AG09319 (cell line): Measurements from ENCODE around the gene NXPH4.

Source experiments
- DNase-seq: peaks from one replicate; pipeline ENCODE4 v3.0.0-alpha.2; 2010; ENCODE audit warnings: low read depth; ENCODE audit errors: extremely low read depth
- TF ChIP-seq, protein P1 (sequence below): IDR thresholded peaks from 2 replicates; pipeline ENCODE4 v1.5.1; 2011; ENCODE audit warnings: low read depth, mild to moderate bottlenecking, inconsistent platforms, low read length, moderate library complexity

The NXPH4 gene

DNA sequence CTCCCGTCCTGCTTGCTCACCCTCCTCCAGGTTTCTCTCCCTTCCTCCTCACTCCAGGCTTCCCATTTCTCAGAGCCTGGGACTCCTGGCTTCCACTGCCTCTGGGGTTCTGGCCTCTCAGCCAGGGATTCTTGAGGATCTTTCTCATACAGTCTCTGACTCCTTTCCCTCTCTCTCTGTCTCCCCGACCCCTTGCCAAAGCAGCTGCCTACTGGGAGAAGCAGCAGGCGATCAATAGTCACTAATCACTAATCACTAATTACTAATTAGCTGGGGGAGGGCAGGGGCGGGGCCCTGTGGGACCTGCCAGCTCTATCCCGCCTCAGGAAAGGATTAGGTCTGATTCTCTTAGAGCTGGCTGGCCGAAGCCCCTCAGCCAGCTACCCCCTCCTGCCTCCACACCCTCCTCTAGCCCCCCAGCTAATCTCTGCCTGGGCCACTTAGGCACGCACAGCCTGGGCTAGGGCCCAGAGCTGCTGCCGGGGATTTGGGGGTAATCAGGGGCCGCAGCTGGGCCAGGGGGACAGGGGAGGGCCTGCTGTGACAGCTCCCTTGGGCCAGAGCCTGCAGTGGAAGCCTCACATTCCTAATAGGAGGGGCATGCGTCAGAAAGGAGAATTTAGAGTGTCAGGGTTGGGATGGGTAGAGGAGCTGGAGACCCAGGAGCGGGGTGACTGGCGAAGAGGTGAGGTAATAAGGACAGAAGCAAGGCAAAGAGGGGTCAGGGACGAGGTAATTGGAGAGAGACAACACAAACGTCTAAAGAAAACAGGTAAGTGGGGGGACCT lies 2.8 kb downstream of the NXPH4 start:
- TF ChIP-seq, protein P1, sequence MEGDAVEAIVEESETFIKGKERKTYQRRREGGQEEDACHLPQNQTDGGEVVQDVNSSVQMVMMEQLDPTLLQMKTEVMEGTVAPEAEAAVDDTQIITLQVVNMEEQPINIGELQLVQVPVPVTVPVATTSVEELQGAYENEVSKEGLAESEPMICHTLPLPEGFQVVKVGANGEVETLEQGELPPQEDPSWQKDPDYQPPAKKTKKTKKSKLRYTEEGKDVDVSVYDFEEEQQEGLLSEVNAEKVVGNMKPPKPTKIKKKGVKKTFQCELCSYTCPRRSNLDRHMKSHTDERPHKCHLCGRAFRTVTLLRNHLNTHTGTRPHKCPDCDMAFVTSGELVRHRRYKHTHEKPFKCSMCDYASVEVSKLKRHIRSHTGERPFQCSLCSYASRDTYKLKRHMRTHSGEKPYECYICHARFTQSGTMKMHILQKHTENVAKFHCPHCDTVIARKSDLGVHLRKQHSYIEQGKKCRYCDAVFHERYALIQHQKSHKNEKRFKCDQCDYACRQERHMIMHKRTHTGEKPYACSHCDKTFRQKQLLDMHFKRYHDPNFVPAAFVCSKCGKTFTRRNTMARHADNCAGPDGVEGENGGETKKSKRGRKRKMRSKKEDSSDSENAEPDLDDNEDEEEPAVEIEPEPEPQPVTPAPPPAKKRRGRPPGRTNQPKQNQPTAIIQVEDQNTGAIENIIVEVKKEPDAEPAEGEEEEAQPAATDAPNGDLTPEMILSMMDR: no peak
- DNase-seq: no peak

DNA sequence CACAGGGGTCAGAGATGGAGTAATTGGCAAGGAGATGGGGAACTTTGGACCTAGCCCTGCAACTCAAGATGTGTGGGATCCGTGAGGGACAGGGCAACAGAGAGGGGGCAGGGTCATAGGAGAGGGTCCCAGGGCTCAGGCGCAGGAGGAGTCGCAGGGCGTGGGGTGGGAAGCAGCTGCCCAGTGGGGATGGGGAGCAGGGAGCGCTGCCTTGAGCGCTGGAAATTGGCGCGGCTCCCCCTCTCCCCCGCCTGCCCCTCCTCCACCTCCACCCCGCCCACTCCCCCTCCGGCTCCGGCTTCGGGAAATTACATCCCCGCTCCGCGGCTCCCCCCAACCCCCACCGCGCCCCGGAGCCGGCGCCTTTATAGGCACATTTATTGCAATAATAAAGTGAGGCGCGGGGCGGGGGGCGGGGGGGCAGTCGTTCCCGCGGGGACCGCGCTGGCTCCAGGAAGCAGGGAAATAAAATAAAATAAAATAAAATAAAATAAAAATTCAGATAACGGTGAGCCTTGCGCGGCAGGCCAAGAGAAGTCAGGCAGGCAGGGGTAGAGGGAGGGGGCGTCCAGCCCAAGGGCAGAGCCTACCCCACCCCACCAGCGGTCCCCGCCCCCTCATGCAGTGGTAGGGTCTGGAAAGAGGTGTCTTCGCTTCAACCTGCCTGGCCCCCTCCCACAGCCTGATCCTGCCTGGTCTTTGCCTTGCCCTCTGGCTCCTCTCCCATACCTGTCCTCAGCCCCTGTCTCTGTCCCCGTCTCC lies 3.6 kb downstream of the NXPH4 start:
- no peak for DNase-seq

DNA sequence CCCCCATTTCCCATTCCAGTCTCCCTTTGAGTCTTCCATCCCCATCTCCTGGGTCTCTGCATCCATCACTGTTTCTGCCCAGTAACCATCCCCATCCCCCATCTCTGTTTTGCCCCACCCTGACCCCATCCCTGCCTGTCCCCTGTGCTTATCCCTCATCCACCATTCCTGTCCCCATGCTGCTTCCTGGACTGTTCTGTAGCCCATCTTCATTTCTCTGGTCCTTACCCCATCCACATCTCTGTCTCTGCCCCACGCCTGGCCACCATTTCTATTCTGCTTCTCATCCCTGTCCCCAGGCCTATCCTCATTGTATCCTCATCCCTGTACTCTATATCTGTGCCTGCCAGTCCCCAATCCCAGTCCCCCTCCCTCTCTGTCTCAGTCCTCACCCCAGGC lies 4.2 kb downstream of the NXPH4 start:
- TF ChIP-seq, protein P1: no peak
- DNase-seq: no peak

More for the DNA sequence above, 3.6 kb downstream of the NXPH4 start:
- TF ChIP-seq, protein P1: no peak

DNA sequence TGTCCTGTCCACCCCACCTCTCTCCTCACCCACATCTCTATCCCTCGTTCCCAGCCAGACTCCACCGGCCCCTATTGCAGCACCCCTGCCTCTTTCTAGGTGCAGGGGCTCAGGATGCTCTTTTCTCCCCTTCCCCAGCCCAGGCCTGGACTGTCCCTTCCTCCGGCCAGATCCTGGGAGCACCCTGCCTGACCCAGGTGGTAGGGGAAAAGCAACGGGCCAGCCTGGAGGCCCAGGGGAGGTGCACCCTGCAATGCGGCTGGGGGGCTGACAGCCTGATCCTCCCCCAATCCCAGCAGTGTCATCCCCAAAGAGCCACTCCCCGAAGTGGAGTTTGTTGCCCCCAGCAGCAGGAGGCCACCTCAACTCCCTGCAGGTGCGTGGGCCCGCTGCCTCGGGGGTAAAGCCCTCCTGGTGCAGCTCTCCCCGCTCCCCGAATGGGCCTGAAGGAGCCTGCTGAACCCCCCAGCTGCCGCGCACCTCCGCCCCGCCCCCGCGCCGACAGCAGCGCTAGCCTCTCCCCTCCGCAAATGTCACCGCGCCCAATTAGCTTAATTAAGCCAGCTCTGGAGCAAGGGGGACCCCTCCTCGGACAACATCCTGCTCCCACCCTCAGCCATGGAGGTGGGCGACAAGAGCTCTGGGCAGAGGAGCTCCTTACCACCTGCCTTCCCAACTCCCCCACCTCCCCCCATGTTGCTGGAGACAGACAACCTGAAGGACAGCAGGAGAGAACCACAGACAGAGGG lies 4.7 kb downstream of the NXPH4 start:
- DNase-seq: no peak
- TF ChIP-seq, protein P1: no peak

DNA sequence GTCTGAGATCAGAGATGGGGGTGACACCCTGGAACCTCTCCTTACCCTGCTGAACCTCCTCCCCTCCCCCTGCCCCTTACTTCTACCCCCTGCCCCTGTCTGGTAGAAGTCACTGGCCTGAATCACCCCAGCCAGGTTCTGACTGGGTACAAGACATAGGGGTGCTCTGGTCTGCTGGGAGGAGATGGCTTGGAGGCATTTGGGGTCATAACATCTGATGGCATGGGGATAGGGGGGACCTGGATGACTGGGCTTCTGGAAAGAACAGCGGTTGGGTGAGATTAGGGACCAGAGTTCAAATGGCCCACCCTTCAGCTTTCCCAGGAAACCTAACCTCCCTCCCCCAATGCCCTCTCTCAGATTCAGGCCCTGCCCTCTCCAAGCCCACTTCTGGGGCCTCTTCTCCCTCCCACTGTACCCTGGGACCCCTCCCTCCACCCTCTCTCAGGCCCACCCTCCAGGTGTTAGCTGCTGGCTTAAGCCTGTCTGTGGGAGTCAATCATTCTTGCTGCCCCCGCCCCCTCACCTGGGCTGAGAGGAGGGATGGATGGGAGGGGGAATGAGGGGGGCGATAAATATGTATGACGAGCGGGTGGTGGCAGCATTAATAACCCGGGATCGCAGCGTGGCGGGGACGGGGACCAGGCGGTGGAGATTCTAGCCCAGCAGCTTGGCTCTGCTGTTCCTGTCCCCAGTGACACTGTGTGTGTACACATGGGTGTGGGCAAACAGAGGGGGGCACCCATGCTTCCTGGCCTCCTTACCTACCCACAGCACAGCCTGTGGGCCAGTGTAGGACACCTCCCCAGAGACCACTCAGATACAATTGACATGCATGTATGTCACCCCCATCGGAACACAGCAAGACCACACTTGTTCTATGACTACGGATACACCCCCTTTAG lies 5.9 kb downstream of the NXPH4 start:
- no peak for DNase-seq
- TF ChIP-seq, protein P1: no peak

DNA sequence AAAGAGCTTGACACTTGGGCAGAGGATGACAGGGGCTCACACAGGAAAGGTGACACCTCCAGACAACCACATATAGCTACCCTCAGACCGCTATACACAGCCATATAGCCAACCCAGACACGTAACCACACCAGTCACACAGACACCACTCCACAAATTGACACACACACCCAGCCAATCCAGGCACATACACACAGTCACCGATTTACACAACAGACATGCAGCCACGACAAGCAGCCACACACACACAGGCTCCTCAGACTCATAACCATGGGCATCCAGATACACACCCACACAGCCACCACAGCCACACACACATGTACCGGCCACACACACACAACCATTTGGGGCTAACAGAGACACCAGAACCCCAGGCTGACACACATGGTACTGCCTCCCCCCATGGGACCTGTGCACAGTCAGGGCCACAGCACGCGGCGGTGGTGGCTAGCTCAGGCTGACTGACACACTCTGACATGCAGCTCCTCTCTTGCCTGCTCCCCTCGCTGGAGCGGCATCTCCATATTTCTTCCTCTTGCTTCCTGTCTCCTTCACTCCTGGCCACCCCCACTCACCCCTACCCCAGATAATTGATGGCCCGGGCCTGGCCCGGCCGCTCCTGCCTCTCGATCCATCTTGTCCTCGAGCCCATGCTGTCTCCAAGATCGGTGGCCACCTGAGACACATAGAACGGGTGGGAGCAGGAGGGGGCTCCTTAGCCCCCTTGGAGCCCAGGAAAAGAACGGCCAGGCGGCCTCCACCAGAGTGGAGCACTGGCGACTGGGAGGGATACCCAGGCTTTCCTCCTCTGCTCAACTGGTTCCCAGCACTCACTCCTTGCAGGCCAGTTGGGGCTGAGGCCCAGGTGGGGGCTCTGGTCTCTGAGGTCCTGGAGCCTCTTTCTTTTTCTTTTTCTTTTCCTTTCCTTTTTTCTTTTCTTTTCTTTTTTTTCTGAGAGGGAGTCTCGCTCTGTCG lies 6.9 kb downstream of the NXPH4 start:
- TF ChIP-seq, protein P1: no peak
- DNase-seq: no peak
